GM23338 (cell line): ENCODE data around the gene BCAS3. TPM values are rescaled to one million over a fixed set of nuclear protein-coding genes. Genes with fewer than 3 reads are reported as not detected.

ENCODE experiments used
- ATAC-seq: fragments of 200-7000 bp; cut with Tn5 transposase; 3 replicates; pipeline ENCODE4 v1.9.1; 2020
- DNase-seq: peaks from one replicate; pipeline ENCODE4 v3.0.0-alpha.2; 2015; ENCODE audit warnings: low spot score
- H2AFZ ChIP-seq: fragments of 200-600 bp; sonication (generic); 2 replicates; pipeline ENCODE4 v1.8.0; 2016; ENCODE audit warnings: antibody characterized with exemption, mild to moderate bottlenecking, moderate library complexity
- H3F3A ChIP-seq: fragments of 200-600 bp; sonication (generic); replicated peaks from 2 replicates; pipeline ENCODE4 v1.8.0; 2017; ENCODE audit warnings: antibody characterized with exemption, mixed run types, low read depth
- H3K27ac ChIP-seq: fragments of 200-600 bp; sonication (generic); 2 replicates; pipeline ENCODE4 v1.6.1; 2016; ENCODE audit warnings: low read depth
- H3K27me3 ChIP-seq: fragments of 200-600 bp; sonication (generic); 2 replicates; pipeline ENCODE4 v1.8.0; 2016; ENCODE audit warnings: mild to moderate bottlenecking, mixed run types, moderate library complexity; ENCODE audit not compliant: insufficient read depth
- H3K36me3 ChIP-seq: fragments of 200-600 bp; sonication (generic); 2 replicates; pipeline ENCODE4 v1.8.0; 2016; ENCODE audit warnings: mild to moderate bottlenecking; ENCODE audit not compliant: insufficient read depth
- H3K4me1 ChIP-seq: fragments of 200-600 bp; sonication (generic); 2 replicates; pipeline ENCODE4 v1.8.0; 2016; ENCODE audit warnings: mild to moderate bottlenecking, moderate library complexity; ENCODE audit not compliant: insufficient read depth
- H3K4me2 ChIP-seq: fragments of 200-600 bp; sonication (generic); 2 replicates; pipeline ENCODE4 v1.7.1; 2017; ENCODE audit warnings: mixed run types
- H3K4me3 ChIP-seq: fragments of 200-600 bp; sonication (generic); 2 replicates; pipeline ENCODE4 v1.6.1; 2016; ENCODE audit warnings: mixed run types
- H3K79me2 ChIP-seq: fragments of 200-600 bp; sonication (generic); replicated peaks from 2 replicates; pipeline ENCODE4 v1.8.0; 2017; ENCODE audit warnings: mild to moderate bottlenecking; ENCODE audit not compliant: insufficient read depth
- H3K9me2 ChIP-seq: fragments of 200-600 bp; sonication (generic); 2 replicates; pipeline ENCODE4 v1.8.0; 2017; ENCODE audit not compliant: insufficient read depth
- H4K20me1 ChIP-seq: fragments of 200-600 bp; sonication (generic); replicated peaks from 2 replicates; pipeline ENCODE4 v1.8.0; 2017; ENCODE audit warnings: mild to moderate bottlenecking; ENCODE audit not compliant: insufficient read depth
- H3K27ac Mint-ChIP-seq: 2 replicates; pipeline ENCODE4 v1.8.0; 2020; ENCODE audit warnings: inconsistent platforms, mild to moderate bottlenecking, moderate library complexity, mixed read lengths
- H3K27me3 Mint-ChIP-seq: 3 replicates; pipeline ENCODE4 v1.8.0; 2022; ENCODE audit warnings: low read depth, mild to moderate bottlenecking, moderate library complexity, mixed read lengths, inconsistent platforms; ENCODE audit not compliant: insufficient read depth, poor library complexity
- H3K36me3 Mint-ChIP-seq: 3 replicates; pipeline ENCODE4 v1.8.0; 2021; ENCODE audit warnings: low read depth, mild to moderate bottlenecking, inconsistent platforms, moderate library complexity, mixed read lengths
- H3K4me1 Mint-ChIP-seq: 3 replicates; pipeline ENCODE4 v1.8.0; 2020; ENCODE audit warnings: mild to moderate bottlenecking, inconsistent platforms, mixed read lengths
- H3K4me3 Mint-ChIP-seq: 3 replicates; pipeline ENCODE4 v1.8.0; 2021; ENCODE audit warnings: moderate library complexity, mild to moderate bottlenecking, inconsistent platforms, mixed read lengths
- H3K9me3 Mint-ChIP-seq: 3 replicates; pipeline ENCODE4 v1.8.0; 2020; ENCODE audit warnings: moderate library complexity, mild to moderate bottlenecking, inconsistent platforms, mixed read lengths
- CREB1 ChIP-seq: fragments of 250-450 bp; sonication (Bioruptor Pico); IDR thresholded peaks from 2 replicates; pipeline ENCODE4 v1.5.0; 2020; ENCODE audit warnings: low read depth, mild to moderate bottlenecking, moderate library complexity
- EZH2 ChIP-seq: fragments of 200-600 bp; sonication (generic); IDR thresholded peaks from one replicate; pipeline ENCODE4 v1.8.0; 2017; ENCODE audit warnings: antibody characterized with exemption, mild to moderate bottlenecking, low read depth; ENCODE audit not compliant: unreplicated experiment
- EZH2phosphoT487 ChIP-seq: fragments of 200-600 bp; sonication (generic); IDR thresholded peaks from one replicate; pipeline ENCODE4 v1.8.1; 2018; ENCODE audit warnings: antibody characterized with exemption; ENCODE audit not compliant: unreplicated experiment
- JUNB ChIP-seq: IDR thresholded peaks from one replicate; pipeline ENCODE4 v1.6.1; 2016; ENCODE audit warnings: antibody characterized with exemption; ENCODE audit not compliant: unreplicated experiment
- NANOG ChIP-seq: IDR thresholded peaks from 2 replicates; pipeline ENCODE4 v1.6.1; 2016; ENCODE audit warnings: antibody characterized with exemption, borderline replicate concordance
- POLR2AphosphoS5 ChIP-seq: IDR thresholded peaks from 2 replicates; pipeline ENCODE4 v1.6.1; 2016; ENCODE audit warnings: antibody characterized with exemption, low read depth
- STAT1 ChIP-seq: IDR thresholded peaks from one replicate; pipeline ENCODE4 v1.6.1; 2016; ENCODE audit warnings: antibody characterized with exemption; ENCODE audit not compliant: unreplicated experiment
- ZNF114 ChIP-seq: fragments of 250-450 bp; sonication (Bioruptor Pico); IDR thresholded peaks from 2 replicates; pipeline ENCODE4 v1.5.0; 2020; ENCODE audit warnings: mild to moderate bottlenecking, moderate library complexity
- ZNF331 ChIP-seq: fragments of 250-450 bp; sonication (Bioruptor Pico); IDR thresholded peaks from 2 replicates; pipeline ENCODE4 v1.5.0; 2020; ENCODE audit warnings: low read depth, mild to moderate bottlenecking, moderate library complexity
- polyA plus RNA-seq: library from polyadenylated mRNA; unstranded; fragments of >200 nt; fragmentation: Nextera tagmentation; extraction: Ambion mirVana; gene quantifications from 2 replicates; pipeline ENCODE4 v1.2.1, GENCODE V29; 2016
- total RNA-seq: library from RNA; depleted of rRNA; stranded (reverse); fragments of >200 nt; shearing (Covaris generic); gene quantifications from 2 replicates; pipeline ENCODE4 v1.2.3, GENCODE V29; 2014
- TF ChIP-seq, protein P1 (sequence below), 2 experiments: fragments of 200-600 bp in 1 of 2; sonication (generic) in 1 of 2; conservative IDR thresholded peaks; 2 replicates each; pipeline versions ENCODE4 v1.5.1 to v1.6.1; 2016 to 2017; ENCODE audit warnings: antibody characterized with exemption in 2 of 2, low read depth in 2 of 2, mild to moderate bottlenecking in 2 of 2, moderate library complexity in 1 of 2
- TF ChIP-seq, protein P2 (sequence below): IDR thresholded peaks from one replicate; pipeline ENCODE4 v1.6.1; 2018; ENCODE audit warnings: antibody characterized with exemption; ENCODE audit not compliant: unreplicated experiment
- TF ChIP-seq, protein P3 (sequence below): IDR thresholded peaks from 2 replicates; pipeline ENCODE4 v1.6.1; 2016; ENCODE audit warnings: antibody characterized with exemption
- TF ChIP-seq, protein P4 (sequence below): fragments of 250-450 bp; sonication (Bioruptor Pico); IDR thresholded peaks from 2 replicates; pipeline ENCODE4 v1.5.0; 2020; ENCODE audit warnings: mild to moderate bottlenecking, moderate library complexity

BCAS3 gene
- total and polyA plus RNA-seq, 2 experiments from 2014 or later: 8.2 to 28.0 TPM

DNA sequence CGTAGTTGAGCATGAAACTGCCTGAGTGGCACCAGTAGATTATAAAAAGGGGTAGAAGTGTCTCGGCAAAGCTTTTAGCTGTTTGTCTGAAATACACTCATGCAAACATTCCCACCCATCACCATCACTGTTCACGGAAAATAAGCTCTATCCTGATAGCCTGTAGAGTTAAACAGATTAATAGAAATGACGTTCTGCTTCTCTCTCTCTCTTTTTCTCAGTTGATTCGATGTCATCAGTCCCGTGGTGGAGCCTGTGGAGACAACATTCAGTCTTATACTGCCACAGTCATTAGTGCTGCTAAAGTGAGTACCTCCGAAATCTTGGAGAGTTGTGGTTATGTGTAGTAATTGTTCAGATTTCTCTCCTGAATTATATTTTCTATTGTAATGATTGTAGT is 224.7 kb downstream of the BCAS3 start:
- no peaks in the 10 kb centered on the region for H3K9me3 Mint-ChIP-seq
- no peak overlapping the region for H2AFZ ChIP-seq
- DNase-seq (no peak), ATAC-seq (no peak)
- no peaks in the 10 kb centered on the region for H3K79me2 ChIP-seq
- no peak overlapping the region for H3K4me3 Mint-ChIP-seq
- H3K36me3 ChIP-seq: no peaks in the 10 kb centered on the region
- H4K20me1 ChIP-seq: no peaks in the 10 kb centered on the region
- peaks cover 3% of the 10 kb centered on the region; the same call in 1 of the 3 replicates for H3K36me3 Mint-ChIP-seq
- peaks cover 8% of the 10 kb centered on the region; the same call in 1 of the 2 replicates for H3K4me1 ChIP-seq
- no peak overlapping the region for H3K27ac ChIP-seq
- H3K4me2 ChIP-seq: no peak overlapping the region
- H3K27me3 Mint-ChIP-seq: peaks cover 5% of the 10 kb centered on the region
- H3K4me1 Mint-ChIP-seq: peaks cover 7% of the 10 kb centered on the region; the same call in 2 of the 3 replicates
- no peaks in the 10 kb centered on the region for H3K9me2 ChIP-seq
- no peaks in the 10 kb centered on the region for H3K27me3 ChIP-seq
- H3K4me3 ChIP-seq: no peak overlapping the region
- TF ChIP-seq STAT1: no peak
- TF ChIP-seq ZNF331 (CRISPR knock-in tag): no peak
- no peak for TF ChIP-seq EZH2phosphoT487
- TF ChIP-seq, protein P1, sequence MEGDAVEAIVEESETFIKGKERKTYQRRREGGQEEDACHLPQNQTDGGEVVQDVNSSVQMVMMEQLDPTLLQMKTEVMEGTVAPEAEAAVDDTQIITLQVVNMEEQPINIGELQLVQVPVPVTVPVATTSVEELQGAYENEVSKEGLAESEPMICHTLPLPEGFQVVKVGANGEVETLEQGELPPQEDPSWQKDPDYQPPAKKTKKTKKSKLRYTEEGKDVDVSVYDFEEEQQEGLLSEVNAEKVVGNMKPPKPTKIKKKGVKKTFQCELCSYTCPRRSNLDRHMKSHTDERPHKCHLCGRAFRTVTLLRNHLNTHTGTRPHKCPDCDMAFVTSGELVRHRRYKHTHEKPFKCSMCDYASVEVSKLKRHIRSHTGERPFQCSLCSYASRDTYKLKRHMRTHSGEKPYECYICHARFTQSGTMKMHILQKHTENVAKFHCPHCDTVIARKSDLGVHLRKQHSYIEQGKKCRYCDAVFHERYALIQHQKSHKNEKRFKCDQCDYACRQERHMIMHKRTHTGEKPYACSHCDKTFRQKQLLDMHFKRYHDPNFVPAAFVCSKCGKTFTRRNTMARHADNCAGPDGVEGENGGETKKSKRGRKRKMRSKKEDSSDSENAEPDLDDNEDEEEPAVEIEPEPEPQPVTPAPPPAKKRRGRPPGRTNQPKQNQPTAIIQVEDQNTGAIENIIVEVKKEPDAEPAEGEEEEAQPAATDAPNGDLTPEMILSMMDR (conservative IDR thresholded peaks at IDR 0.05; ENCODE audit: low read depth in 2 of 2): no peak
- no peak for TF ChIP-seq JUNB
- TF ChIP-seq CREB1: no peak
- TF ChIP-seq, protein P2, sequence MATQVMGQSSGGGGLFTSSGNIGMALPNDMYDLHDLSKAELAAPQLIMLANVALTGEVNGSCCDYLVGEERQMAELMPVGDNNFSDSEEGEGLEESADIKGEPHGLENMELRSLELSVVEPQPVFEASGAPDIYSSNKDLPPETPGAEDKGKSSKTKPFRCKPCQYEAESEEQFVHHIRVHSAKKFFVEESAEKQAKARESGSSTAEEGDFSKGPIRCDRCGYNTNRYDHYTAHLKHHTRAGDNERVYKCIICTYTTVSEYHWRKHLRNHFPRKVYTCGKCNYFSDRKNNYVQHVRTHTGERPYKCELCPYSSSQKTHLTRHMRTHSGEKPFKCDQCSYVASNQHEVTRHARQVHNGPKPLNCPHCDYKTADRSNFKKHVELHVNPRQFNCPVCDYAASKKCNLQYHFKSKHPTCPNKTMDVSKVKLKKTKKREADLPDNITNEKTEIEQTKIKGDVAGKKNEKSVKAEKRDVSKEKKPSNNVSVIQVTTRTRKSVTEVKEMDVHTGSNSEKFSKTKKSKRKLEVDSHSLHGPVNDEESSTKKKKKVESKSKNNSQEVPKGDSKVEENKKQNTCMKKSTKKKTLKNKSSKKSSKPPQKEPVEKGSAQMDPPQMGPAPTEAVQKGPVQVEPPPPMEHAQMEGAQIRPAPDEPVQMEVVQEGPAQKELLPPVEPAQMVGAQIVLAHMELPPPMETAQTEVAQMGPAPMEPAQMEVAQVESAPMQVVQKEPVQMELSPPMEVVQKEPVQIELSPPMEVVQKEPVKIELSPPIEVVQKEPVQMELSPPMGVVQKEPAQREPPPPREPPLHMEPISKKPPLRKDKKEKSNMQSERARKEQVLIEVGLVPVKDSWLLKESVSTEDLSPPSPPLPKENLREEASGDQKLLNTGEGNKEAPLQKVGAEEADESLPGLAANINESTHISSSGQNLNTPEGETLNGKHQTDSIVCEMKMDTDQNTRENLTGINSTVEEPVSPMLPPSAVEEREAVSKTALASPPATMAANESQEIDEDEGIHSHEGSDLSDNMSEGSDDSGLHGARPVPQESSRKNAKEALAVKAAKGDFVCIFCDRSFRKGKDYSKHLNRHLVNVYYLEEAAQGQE: no peak
- no peak for TF ChIP-seq POLR2AphosphoS5
- no peak for TF ChIP-seq ZNF114
- TF ChIP-seq, protein P3, sequence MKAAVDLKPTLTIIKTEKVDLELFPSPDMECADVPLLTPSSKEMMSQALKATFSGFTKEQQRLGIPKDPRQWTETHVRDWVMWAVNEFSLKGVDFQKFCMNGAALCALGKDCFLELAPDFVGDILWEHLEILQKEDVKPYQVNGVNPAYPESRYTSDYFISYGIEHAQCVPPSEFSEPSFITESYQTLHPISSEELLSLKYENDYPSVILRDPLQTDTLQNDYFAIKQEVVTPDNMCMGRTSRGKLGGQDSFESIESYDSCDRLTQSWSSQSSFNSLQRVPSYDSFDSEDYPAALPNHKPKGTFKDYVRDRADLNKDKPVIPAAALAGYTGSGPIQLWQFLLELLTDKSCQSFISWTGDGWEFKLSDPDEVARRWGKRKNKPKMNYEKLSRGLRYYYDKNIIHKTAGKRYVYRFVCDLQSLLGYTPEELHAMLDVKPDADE: no peak
- no peak for TF ChIP-seq NANOG
- TF ChIP-seq EZH2: no peak
- TF ChIP-seq, protein P4, sequence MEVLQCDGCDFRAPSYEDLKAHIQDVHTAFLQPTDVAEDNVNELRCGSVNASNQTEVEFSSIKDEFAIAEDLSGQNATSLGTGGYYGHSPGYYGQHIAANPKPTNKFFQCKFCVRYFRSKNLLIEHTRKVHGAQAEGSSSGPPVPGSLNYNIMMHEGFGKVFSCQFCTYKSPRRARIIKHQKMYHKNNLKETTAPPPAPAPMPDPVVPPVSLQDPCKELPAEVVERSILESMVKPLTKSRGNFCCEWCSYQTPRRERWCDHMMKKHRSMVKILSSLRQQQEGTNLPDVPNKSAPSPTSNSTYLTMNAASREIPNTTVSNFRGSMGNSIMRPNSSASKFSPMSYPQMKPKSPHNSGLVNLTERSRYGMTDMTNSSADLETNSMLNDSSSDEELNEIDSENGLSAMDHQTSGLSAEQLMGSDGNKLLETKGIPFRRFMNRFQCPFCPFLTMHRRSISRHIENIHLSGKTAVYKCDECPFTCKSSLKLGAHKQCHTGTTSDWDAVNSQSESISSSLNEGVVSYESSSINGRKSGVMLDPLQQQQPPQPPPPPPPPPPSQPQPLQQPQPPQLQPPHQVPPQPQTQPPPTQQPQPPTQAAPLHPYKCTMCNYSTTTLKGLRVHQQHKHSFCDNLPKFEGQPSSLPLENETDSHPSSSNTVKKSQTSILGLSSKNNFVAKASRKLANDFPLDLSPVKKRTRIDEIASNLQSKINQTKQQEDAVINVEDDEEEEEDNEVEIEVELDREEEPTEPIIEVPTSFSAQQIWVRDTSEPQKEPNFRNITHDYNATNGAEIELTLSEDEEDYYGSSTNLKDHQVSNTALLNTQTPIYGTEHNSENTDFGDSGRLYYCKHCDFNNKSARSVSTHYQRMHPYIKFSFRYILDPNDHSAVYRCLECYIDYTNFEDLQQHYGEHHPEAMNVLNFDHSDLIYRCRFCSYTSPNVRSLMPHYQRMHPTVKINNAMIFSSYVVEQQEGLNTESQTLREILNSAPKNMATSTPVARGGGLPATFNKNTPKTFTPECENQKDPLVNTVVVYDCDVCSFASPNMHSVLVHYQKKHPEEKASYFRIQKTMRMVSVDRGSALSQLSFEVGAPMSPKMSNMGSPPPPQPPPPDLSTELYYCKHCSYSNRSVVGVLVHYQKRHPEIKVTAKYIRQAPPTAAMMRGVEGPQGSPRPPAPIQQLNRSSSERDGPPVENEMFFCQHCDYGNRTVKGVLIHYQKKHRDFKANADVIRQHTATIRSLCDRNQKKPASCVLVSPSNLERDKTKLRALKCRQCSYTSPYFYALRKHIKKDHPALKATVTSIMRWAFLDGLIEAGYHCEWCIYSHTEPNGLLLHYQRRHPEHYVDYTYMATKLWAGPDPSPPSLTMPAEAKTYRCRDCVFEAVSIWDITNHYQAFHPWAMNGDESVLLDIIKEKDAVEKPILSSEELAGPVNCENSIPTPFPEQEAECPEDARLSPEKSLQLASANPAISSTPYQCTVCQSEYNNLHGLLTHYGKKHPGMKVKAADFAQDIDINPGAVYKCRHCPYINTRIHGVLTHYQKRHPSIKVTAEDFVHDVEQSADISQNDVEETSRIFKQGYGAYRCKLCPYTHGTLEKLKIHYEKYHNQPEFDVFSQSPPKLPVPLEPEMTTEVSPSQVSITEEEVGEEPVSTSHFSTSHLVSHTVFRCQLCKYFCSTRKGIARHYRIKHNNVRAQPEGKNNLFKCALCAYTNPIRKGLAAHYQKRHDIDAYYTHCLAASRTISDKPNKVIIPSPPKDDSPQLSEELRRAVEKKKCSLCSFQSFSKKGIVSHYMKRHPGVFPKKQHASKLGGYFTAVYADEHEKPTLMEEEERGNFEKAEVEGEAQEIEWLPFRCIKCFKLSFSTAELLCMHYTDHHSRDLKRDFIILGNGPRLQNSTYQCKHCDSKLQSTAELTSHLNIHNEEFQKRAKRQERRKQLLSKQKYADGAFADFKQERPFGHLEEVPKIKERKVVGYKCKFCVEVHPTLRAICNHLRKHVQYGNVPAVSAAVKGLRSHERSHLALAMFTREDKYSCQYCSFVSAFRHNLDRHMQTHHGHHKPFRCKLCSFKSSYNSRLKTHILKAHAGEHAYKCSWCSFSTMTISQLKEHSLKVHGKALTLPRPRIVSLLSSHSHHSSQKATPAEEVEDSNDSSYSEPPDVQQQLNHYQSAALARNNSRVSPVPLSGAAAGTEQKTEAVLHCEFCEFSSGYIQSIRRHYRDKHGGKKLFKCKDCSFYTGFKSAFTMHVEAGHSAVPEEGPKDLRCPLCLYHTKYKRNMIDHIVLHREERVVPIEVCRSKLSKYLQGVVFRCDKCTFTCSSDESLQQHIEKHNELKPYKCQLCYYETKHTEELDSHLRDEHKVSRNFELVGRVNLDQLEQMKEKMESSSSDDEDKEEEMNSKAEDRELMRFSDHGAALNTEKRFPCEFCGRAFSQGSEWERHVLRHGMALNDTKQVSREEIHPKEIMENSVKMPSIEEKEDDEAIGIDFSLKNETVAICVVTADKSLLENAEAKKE (CRISPR knock-in tag): no peak
- no peaks in the 10 kb centered on the region for H3F3A ChIP-seq
- no peak overlapping the region for H3K27ac Mint-ChIP-seq
